Stimulated activated naive CD8-positive, alpha-beta T cell treated with anti-CD3 and anti-CD28 coated beads, Interleukin-15, amount 100 ng/mL, for 72 hours (primary cell): Measurements from ENCODE around the gene ADAMTS12.
A peak's percentile ranks its signal among the peaks of the same experiment; 100 is the strongest.

Experiments
- ATAC-seq: fragments of 150-1000 bp; cut with Tn5 transposase; 2 replicates; pipeline ENCODE4 v1.10.0; 2021; ENCODE audit warnings: mild to moderate bottlenecking, moderate library complexity
- DNase-seq, 2 donors: peaks; one replicate each; pipeline ENCODE4 v3.0.0; 2021 to 2022
- H3K27ac Mint-ChIP-seq, 2 donors: one replicate each; pipeline ENCODE4 v1.8.0; 2022; ENCODE audit warnings: mild to moderate bottlenecking in 2 of 2, mixed read lengths in 2 of 2, moderate library complexity in 2 of 2
- H3K27me3 Mint-ChIP-seq: one replicate; pipeline ENCODE4 v1.8.0; 2022; ENCODE audit warnings: mixed read lengths
- H3K4me1 Mint-ChIP-seq: one replicate; pipeline ENCODE4 v1.8.0; 2022; ENCODE audit warnings: mild to moderate bottlenecking, mixed read lengths
- H3K4me3 Mint-ChIP-seq, 2 donors: one replicate each; pipeline ENCODE4 v1.8.0; 2022; ENCODE audit warnings: mild to moderate bottlenecking in 2 of 2, mixed read lengths in 2 of 2, moderate library complexity in 1 of 2
- H3K9me3 Mint-ChIP-seq, 2 donors: one replicate each; pipeline ENCODE4 v1.8.0; 2022; ENCODE audit warnings: mixed read lengths in 2 of 2

Gene ADAMTS12

GRCh38 chr5:33743099-33743498, 148.7 kb downstream of the ADAMTS12 start:
- Mint-ChIP-seq H3K27ac (no peak overlapping the region), H3K4me3 (no peak overlapping the region), H3K9me3 (no peaks in the 10 kb centered on the region), H3K27me3 (no peaks in the 10 kb centered on the region), H3K4me1 (no peaks in the 10 kb centered on the region)
- DNase-seq (no peak), ATAC-seq (no peak)

- DNase-seq (no peak), ATAC-seq (no peak)
- Mint-ChIP-seq H3K27ac (no peak overlapping the region), H3K27me3 (no peaks in the 10 kb centered on the region), H3K9me3 (no peaks in the 10 kb centered on the region), H3K4me1 (no peaks in the 10 kb centered on the region), H3K4me3 (no peak overlapping the region)
Observed at GRCh38 chr5:33742181-33742580, 149.6 kb downstream of the ADAMTS12 start.

GRCh38 chr5:33738967-33739366, 152.8 kb downstream of the ADAMTS12 start:
- no peaks in the 10 kb centered on the region for H3K27me3 Mint-ChIP-seq
- no peak for ATAC-seq
- no peak for DNase-seq
- no peak overlapping the region for H3K27ac Mint-ChIP-seq
- H3K4me3 Mint-ChIP-seq = no peak overlapping the region
- H3K9me3 Mint-ChIP-seq = no peaks in the 10 kb centered on the region
- H3K4me1 Mint-ChIP-seq = no peaks in the 10 kb centered on the region

- no peaks in the 10 kb centered on the region for H3K9me3 Mint-ChIP-seq
- no peak for ATAC-seq
- H3K4me1 Mint-ChIP-seq = no peaks in the 10 kb centered on the region
- H3K27me3 Mint-ChIP-seq = no peaks in the 10 kb centered on the region
- H3K4me3 Mint-ChIP-seq = no peak overlapping the region
- no peak overlapping the region for H3K27ac Mint-ChIP-seq
- DNase-seq = no peak
Observed at GRCh38 chr5:33738097-33738496, 153.7 kb downstream of the ADAMTS12 start.

GRCh38 chr5:33737697-33738096, 154.1 kb downstream of the ADAMTS12 start:
- Mint-ChIP-seq H3K4me3 (no peak overlapping the region), H3K9me3 (no peaks in the 10 kb centered on the region), H3K27me3 (no peaks in the 10 kb centered on the region), H3K27ac (no peak overlapping the region), H3K4me1 (no peaks in the 10 kb centered on the region)
- ATAC-seq = no peak
- no peak for DNase-seq

GRCh38 chr5:33737284-33737683, 154.5 kb downstream of the ADAMTS12 start:
- Mint-ChIP-seq H3K4me3 (no peak overlapping the region), H3K27me3 (no peaks in the 10 kb centered on the region), H3K9me3 (no peaks in the 10 kb centered on the region), H3K27ac (no peak overlapping the region), H3K4me1 (no peaks in the 10 kb centered on the region)
- ATAC-seq = no peak
- no peak for DNase-seq

GRCh38 chr5:33736510-33736909, 155.3 kb downstream of the ADAMTS12 start:
- DNase-seq = no peak
- Mint-ChIP-seq H3K4me3 (no peak overlapping the region), H3K9me3 (no peaks in the 10 kb centered on the region), H3K27me3 (no peaks in the 10 kb centered on the region), H3K27ac (no peak overlapping the region), H3K4me1 (no peaks in the 10 kb centered on the region)
- ATAC-seq = no peak

- Mint-ChIP-seq H3K4me1 (no peaks in the 10 kb centered on the region), H3K4me3 (no peak overlapping the region), H3K9me3 (no peaks in the 10 kb centered on the region), H3K27me3 (peaks cover 11% of the 10 kb centered on the region), H3K27ac (no peak overlapping the region)
- no peak for DNase-seq
- no peak for ATAC-seq
Observed at GRCh38 chr5:33735072-33735471, 156.7 kb downstream of the ADAMTS12 start.

- Mint-ChIP-seq H3K9me3 (no peaks in the 10 kb centered on the region), H3K27ac (no peak overlapping the region)
- no peak for DNase-seq
Observed at GRCh38 chr5:33734537-33734936, 157.3 kb downstream of the ADAMTS12 start.

GRCh38 chr5:33733225-33733624, 158.6 kb downstream of the ADAMTS12 start:
- peaks cover 11% of the 10 kb centered on the region for H3K27me3 Mint-ChIP-seq
- DNase-seq (no peak), ATAC-seq (no peak)
- no peaks in the 10 kb centered on the region for H3K9me3 Mint-ChIP-seq
- no peak overlapping the region for H3K27ac Mint-ChIP-seq
- no peaks in the 10 kb centered on the region for H3K4me1 Mint-ChIP-seq
- no peak overlapping the region for H3K4me3 Mint-ChIP-seq

More at GRCh38 chr5:33734537-33734936, 157.3 kb downstream of the ADAMTS12 start:
- Mint-ChIP-seq H3K4me3 (no peak overlapping the region), H3K4me1 (no peaks in the 10 kb centered on the region), H3K27me3 (peaks cover 11% of the 10 kb centered on the region)
- ATAC-seq = no peak

GRCh38 chr5:33726422-33727165, 165.2 kb downstream of the ADAMTS12 start:
- H3K27me3 Mint-ChIP-seq = peaks cover 11% of the 10 kb centered on the region
- DNase-seq = no peak
- H3K4me1 Mint-ChIP-seq = no peaks in the 10 kb centered on the region
- H3K4me3 Mint-ChIP-seq = no peak overlapping the region
- H3K9me3 Mint-ChIP-seq = no peaks in the 10 kb centered on the region
- no peak for ATAC-seq
- H3K27ac Mint-ChIP-seq = peak overlapping the region in 1 of 2 donors; percentile 38

- H3K9me3 Mint-ChIP-seq = no peaks in the 10 kb centered on the region
- no peak overlapping the region for H3K4me3 Mint-ChIP-seq
- no peak for DNase-seq
- H3K27me3 Mint-ChIP-seq = peaks cover 5% of the 10 kb centered on the region
- no peak for ATAC-seq
- H3K4me1 Mint-ChIP-seq = no peaks in the 10 kb centered on the region
- no peak overlapping the region for H3K27ac Mint-ChIP-seq
Observed at GRCh38 chr5:33725806-33726205, 166.0 kb downstream of the ADAMTS12 start.

GRCh38 chr5:33721491-33722200, 170.1 kb downstream of the ADAMTS12 start:
- Mint-ChIP-seq H3K27me3 (no peaks in the 10 kb centered on the region), H3K9me3 (no peaks in the 10 kb centered on the region), H3K27ac (no peak overlapping the region), H3K4me3 (no peak overlapping the region), H3K4me1 (no peaks in the 10 kb centered on the region)
- DNase-seq (no peak), ATAC-seq (no peak)

GRCh38 chr5:33720176-33720575, 171.6 kb downstream of the ADAMTS12 start:
- H3K4me1 Mint-ChIP-seq = no peaks in the 10 kb centered on the region
- no peak for ATAC-seq
- no peak for DNase-seq
- H3K27me3 Mint-ChIP-seq = no peaks in the 10 kb centered on the region
- no peaks in the 10 kb centered on the region for H3K9me3 Mint-ChIP-seq
- no peak overlapping the region for H3K27ac Mint-ChIP-seq
- H3K4me3 Mint-ChIP-seq = no peak overlapping the region

GRCh38 chr5:33719769-33720168, 172.0 kb downstream of the ADAMTS12 start:
- Mint-ChIP-seq H3K4me1 (no peaks in the 10 kb centered on the region), H3K4me3 (no peak overlapping the region), H3K9me3 (peaks cover 0 to 1% of the 10 kb centered on the region in 2 donors), H3K27ac (no peak overlapping the region), H3K27me3 (no peaks in the 10 kb centered on the region)
- ATAC-seq (no peak), DNase-seq (no peak)

GRCh38 chr5:33715661-33716060, 176.1 kb downstream of the ADAMTS12 start:
- DNase-seq = no peak
- peaks cover 0 to 14% of the 10 kb centered on the region in 2 donors for H3K9me3 Mint-ChIP-seq
- H3K4me3 Mint-ChIP-seq = no peak overlapping the region
- H3K4me1 Mint-ChIP-seq = no peaks in the 10 kb centered on the region
- ATAC-seq = no peak
- no peak overlapping the region for H3K27ac Mint-ChIP-seq
- H3K27me3 Mint-ChIP-seq = no peaks in the 10 kb centered on the region
